ENCODE data around the gene IZUMO1.

DNA sequence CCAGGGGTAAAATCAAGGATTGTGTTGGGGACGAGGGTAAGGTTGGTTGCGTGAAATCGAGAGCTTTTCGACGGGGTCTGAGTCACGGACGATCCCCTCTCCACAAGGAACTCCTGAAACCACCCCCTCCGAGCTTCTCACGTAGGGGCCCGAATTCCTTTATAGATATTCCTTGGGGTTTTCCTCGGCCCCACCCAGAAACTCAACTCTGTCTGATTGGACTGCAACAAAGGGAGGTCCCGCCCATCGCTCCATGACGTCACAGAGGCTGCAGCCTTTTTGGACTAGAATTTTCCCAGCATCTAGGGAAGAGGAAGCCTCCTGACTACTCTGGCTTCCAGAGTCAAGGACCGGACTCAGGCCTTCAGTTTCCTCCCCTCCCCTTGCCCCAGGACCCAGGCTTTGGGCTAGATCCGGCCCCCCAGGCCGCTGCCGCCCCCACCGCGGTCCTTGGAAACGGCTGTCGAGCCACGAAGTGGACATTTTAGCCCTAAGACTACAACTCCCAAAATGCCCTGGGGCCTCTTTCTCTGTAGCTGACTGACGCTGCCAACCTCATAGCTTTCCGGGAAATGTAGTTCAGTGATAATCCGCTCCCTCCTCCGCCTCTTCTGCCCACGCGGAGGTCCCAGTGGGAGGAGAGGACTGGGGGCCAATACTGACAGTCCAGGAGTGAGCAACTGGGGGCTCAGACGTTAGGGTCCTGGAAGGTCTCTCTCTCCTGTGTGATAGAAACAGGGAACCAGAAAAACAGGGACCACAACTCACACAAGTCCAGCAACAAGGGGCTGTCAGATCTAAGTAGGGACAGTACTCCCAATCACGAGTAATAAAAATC, at the start of gene IZUMO1:
- TF ChIP-seq, protein P1, sequence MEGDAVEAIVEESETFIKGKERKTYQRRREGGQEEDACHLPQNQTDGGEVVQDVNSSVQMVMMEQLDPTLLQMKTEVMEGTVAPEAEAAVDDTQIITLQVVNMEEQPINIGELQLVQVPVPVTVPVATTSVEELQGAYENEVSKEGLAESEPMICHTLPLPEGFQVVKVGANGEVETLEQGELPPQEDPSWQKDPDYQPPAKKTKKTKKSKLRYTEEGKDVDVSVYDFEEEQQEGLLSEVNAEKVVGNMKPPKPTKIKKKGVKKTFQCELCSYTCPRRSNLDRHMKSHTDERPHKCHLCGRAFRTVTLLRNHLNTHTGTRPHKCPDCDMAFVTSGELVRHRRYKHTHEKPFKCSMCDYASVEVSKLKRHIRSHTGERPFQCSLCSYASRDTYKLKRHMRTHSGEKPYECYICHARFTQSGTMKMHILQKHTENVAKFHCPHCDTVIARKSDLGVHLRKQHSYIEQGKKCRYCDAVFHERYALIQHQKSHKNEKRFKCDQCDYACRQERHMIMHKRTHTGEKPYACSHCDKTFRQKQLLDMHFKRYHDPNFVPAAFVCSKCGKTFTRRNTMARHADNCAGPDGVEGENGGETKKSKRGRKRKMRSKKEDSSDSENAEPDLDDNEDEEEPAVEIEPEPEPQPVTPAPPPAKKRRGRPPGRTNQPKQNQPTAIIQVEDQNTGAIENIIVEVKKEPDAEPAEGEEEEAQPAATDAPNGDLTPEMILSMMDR (conservative IDR thresholded peaks at IDR 0.05; ENCODE audit: low read length) = no peak
- no peak for TF ChIP-seq EZH2phosphoT487 (IDR thresholded peaks at IDR 0.05; ENCODE audit: borderline replicate concordance)

All from Loucy (cell line).